Heart left ventricle (tissue), 16 donors: Measurements from ENCODE around the gene KCNN3. TPM values are rescaled to one million over a fixed set of nuclear protein-coding genes. Genes with fewer than 3 reads are reported as not detected.

ENCODE experiments used
- ATAC-seq, 4 donors: fragments of 200-7000 bp; cut with Tn5 transposase; one replicate each; pipeline ENCODE4 v1.9.1; 2020 to 2022; ENCODE audit warnings: moderate library complexity in 4 of 4, mild to moderate bottlenecking in 3 of 4, moderate number of reproducible peaks in 1 of 4
- DNase-seq, 5 donors: peaks; one replicate each; pipeline ENCODE4 v3.0.0-alpha.2; 2020
- H3K27ac ChIP-seq, 12 donors: fragments of 200-600 bp; sonication (generic) in 4 of 12; one replicate each; pipeline versions ENCODE4 v1.5.0 to v1.8.0; 2016 to 2022; ENCODE audit warnings: mild to moderate bottlenecking in 2 of 12
- H3K27me3 ChIP-seq, 9 donors: fragments of 200-600 bp; sonication (generic) in 2 of 9; one replicate each; pipeline versions ENCODE4 v1.5.1 to v1.8.0; 2016 to 2022; ENCODE audit warnings: mild to moderate bottlenecking in 3 of 9
- H3K36me3 ChIP-seq, 9 donors: fragments of 200-600 bp; sonication (generic) in 2 of 9; one replicate each; pipeline versions ENCODE4 v1.5.0 to v1.8.0; 2018 to 2022; ENCODE audit warnings: mild to moderate bottlenecking in 2 of 9
- H3K4me1 ChIP-seq, 12 donors: fragments of 200-600 bp; sonication (generic) in 4 of 12; one replicate each; pipeline versions ENCODE4 v1.5.0 to v1.8.0; 2016 to 2022; ENCODE audit warnings: mild to moderate bottlenecking in 3 of 12
- H3K4me3 ChIP-seq, 12 donors: fragments of 200-600 bp; sonication (generic) in 4 of 12; one replicate each; pipeline versions ENCODE4 v1.5.0 to v1.8.0; 2017 to 2022; ENCODE audit warnings: mild to moderate bottlenecking in 9 of 12, moderate library complexity in 4 of 12
- H3K9me3 ChIP-seq, 12 donors: fragments of 200-600 bp; sonication (generic) in 4 of 12; one replicate each; pipeline versions ENCODE4 v1.5.0 to v1.8.0; 2016 to 2022; ENCODE audit warnings: mild to moderate bottlenecking in 1 of 12
- CTCF ChIP-seq, 12 donors: fragments of 200-600 bp; sonication (generic) in 4 of 12; IDR thresholded peaks; one replicate each; pipeline versions ENCODE4 v1.5.0 to v1.8.0; 2018 to 2022; ENCODE audit warnings: antibody characterized with exemption in 12 of 12, mild to moderate bottlenecking in 5 of 12
- POLR2A ChIP-seq, 2 donors: fragments of 450-650 bp; IDR thresholded peaks; one replicate each; pipeline ENCODE4 v1.6.1; 2017; ENCODE audit warnings: antibody characterized with exemption in 2 of 2, mild to moderate bottlenecking in 2 of 2, moderate library complexity in 2 of 2
- WGBS, 4 donors: extraction: QIAGEN DNeasy Blood & Tissue Kit in 2 of 4; methylation state at CpG; one replicate each; pipeline versions ENCODE4 v1.1.5 to v1.1.7; 2013 to 2018; 5-methylcytosine and 5-hydroxymethylcytosine counted together
- intact Hi-C, 10 donors: fragments of 100-400 bp; cut with DNase I; formaldehyde crosslinking; loops; one replicate each; pipeline versions ENCODE4 v1.11.1 to v1.14.2; 2022
- polyA plus RNA-seq, 2 donors: library from polyadenylated mRNA; stranded (reverse); fragments of 200-250 nt; gene quantifications; one replicate each; pipeline ENCODE4 v1.2.3, GENCODE V29; 2013
- total RNA-seq, 9 donors: library from RNA; depleted of rRNA in 2 of 9; stranded (reverse); fragments of >200 nt in 2 of 9; fragmentation: NEBNext Ultra II Directional in 3 of 9; extraction: Animal tissue kit (Norgen Biotek cat#: 25700) in 3 of 9; gene quantifications; one replicate each; pipeline versions ENCODE4 v1.1.0 to v1.2.4, GENCODE V29; 2016 to 2023
- donor health status: ischemic (EF 13 %, LVEDD 7.1; RV severe dilation, severe dysfunction).
- donor health status: healthy with polysubstance abuse.
- donor health status: DM: no; HTN: yes; CAD: no.
- donor health status: DM: no; HTN: no; CAD: no.
- donor health status: ischemic (EF 25% LVEDD 6.9; RV normal size, moderate dysfunction).
- donor health status: ischemic (EF 25% LVEDD 5.7; RV mildly dilated, moderate dysfunction).
- donor health status: healthy.
- donor health status: DM: yes; HTN: yes; CAD: no.
- donor health status: ischemic (EF 35%, LVEDD 5.7; RV mildly dilated, moderate dysfunction).
- donor health status: nonischemic (EF 11% LVEDD 7.7; RV severe dilation, severe dysfunction).
- donor health status: DM: yes; HTN: yes; CAD: no.
- donor health status: PGD.
- donor health status: ischemic (EF 29% LVEDD 5.4; RV normal size, mild dysfunction).
- donor health status: nonischemic (EF 23%, LVEDD 6.1; RV moderate dilation, normal function).

KCNN3 gene
- total and polyA plus RNA-seq, 11 donors, result 0.42 to 4.6 (median 2.2) TPM

- intact Hi-C loops, result loop anchor here in 2 of 10 donors (1.0 to 2.0 kb wide), 2 partner anchors 60 to 62 kb away; partner anchors contain the start of gene KCNN3 (in 1 of the 2)
- Histone ChIP-seq H3K27ac (peak overlapping the region in 11 of 12 donors; percentile 15 to 80 (median 65)), H3K9me3 (no peaks in the 10 kb centered on the region), H3K4me3 (peak overlapping the region in 1 of 12 donors; percentile 14), H3K4me1 (peaks cover 0 to 58% (median 28%) of the 10 kb centered on the region in 12 donors), H3K36me3 (no peaks in the 10 kb centered on the region), H3K27me3 (peaks cover 0 to 4% (median 0%) of the 10 kb centered on the region in 9 donors)
- ATAC-seq (peak; percentile 52 to 71 (median 63)), DNase-seq (peak in 3 of 5 donors; percentile 34 to 61 (median 40))
- 43 to 56% (median 53%) methylated on average over 12 of the region's 12 CpGs for WGBS, 4 donors
- TF ChIP-seq POLR2A (IDR thresholded peaks at IDR 0.05) (no peak), CTCF (IDR thresholded peaks at IDR 0.05) (no peak)
Observed at GRCh38 chr1:154808261-154808908, 61.7 kb downstream of the KCNN3 start.

- ATAC-seq (no peak), DNase-seq (no peak)
- TF ChIP-seq CTCF (IDR thresholded peaks at IDR 0.05), result no peak
- TF ChIP-seq POLR2A (IDR thresholded peaks at IDR 0.05), result no peak
- 57 to 68% (median 62%) methylated on average over 11 to 12 of the region's 12 CpGs for WGBS, 4 donors
- Histone ChIP-seq H3K9me3 (no peaks in the 10 kb centered on the region), H3K4me1 (peaks cover 0 to 48% (median 28%) of the 10 kb centered on the region in 12 donors), H3K27ac (peak overlapping the region in 3 of 12 donors; percentile 3 to 80 (median 19)), H3K36me3 (no peaks in the 10 kb centered on the region), H3K4me3 (no peak overlapping the region), H3K27me3 (peaks cover 0 to 4% (median 0%) of the 10 kb centered on the region in 9 donors)
- intact Hi-C loops, result no loop called here
Observed at GRCh38 chr1:154807048-154807591, 63.0 kb downstream of the KCNN3 start.

DNA sequence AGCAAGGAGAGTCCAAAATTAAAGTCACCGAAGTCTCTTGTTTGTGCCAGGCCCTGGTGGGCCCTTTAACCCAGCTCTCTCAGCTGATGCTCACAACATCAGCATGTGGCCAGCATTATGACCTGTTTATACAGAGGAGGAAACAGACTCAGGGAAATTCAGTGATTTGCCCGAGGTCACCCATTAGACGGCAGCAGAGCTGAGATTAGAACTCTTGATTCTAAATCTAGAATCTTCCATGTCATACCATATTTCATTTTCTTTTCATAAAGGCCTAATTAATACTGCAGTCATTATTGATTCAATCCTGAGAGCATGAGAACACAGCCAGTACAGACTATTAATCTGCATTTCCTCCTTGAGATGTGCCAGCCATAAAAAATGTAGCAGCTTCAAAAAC is 63.7 kb downstream of the KCNN3 start:
- H3K4me1 ChIP-seq, result peaks cover 0 to 49% (median 28%) of the 10 kb centered on the region in 12 donors
- H3K27me3 ChIP-seq, result peaks cover 0 to 4% (median 0%) of the 10 kb centered on the region in 9 donors
- TF ChIP-seq POLR2A (IDR thresholded peaks at IDR 0.05) (no peak), CTCF (IDR thresholded peaks at IDR 0.05) (no peak)
- no peak overlapping the region for H3K4me3 ChIP-seq
- no peaks in the 10 kb centered on the region for H3K9me3 ChIP-seq
- no peak for ATAC-seq
- DNase-seq, result no peak
- intact Hi-C loops, result no loop called here
- peak overlapping the region in 1 of 12 donors; percentile 80 for H3K27ac ChIP-seq
- no peaks in the 10 kb centered on the region for H3K36me3 ChIP-seq
- WGBS, 4 donors, result 52 to 75% (median 70%) methylated on average over 3 of the region's 3 CpGs
